ENCODE measurements around the gene FBXL2. TPM values are rescaled to one million over a fixed set of nuclear protein-coding genes. Genes with fewer than 3 reads are reported as not detected.

The FBXL2 gene
- total and polyA plus RNA-seq, 2 of the 8 experiments (the other 6 are each of a cell fraction or from before 2014, with no cell fraction given): 3.1 to 5.4 TPM

- Histone ChIP-seq H4K20me1 (replicated peaks in 1 of 2; ENCODE audit: control insufficient read depth in 1 of 2, insufficient read depth in 2 of 2, low read length in 2 of 2) (no peaks in the 10 kb centered on the region), H3K9ac (replicated peaks in 1 of 4; ENCODE audit: extremely low read depth in 1 of 4, low read depth in 3 of 4, low read length in 3 of 4) (no peak overlapping the region), H3K27me3 (replicated peaks in 1 of 4; ENCODE audit: control insufficient read depth in 3 of 4, extremely low read depth in 1 of 4, insufficient read depth in 3 of 4, low read length in 3 of 4) (no peaks in the 10 kb centered on the region), H4K91ac (replicated peaks; ENCODE audit: insufficient read length, low read length) (no peak overlapping the region), H3K79me1 (ENCODE audit: low read depth, low read length) (no peaks in the 10 kb centered on the region), H3K36me3 (ENCODE audit: control insufficient read depth in 2 of 4, insufficient read depth in 4 of 4, low read length in 3 of 4) (no peaks in the 10 kb centered on the region), H4K8ac (ENCODE audit: extremely low read depth, insufficient read depth, low read length) (no peak overlapping the region), H3K23ac (ENCODE audit: insufficient read length) (no peak overlapping the region), H3K4ac (replicated peaks; ENCODE audit: insufficient read length, low read depth, low read length) (no peak overlapping the region), H3K9me3 (ENCODE audit: insufficient read depth in 2 of 2, low read depth in 1 of 2, low read length in 1 of 2) (no peaks in the 10 kb centered on the region), H2BK5ac (ENCODE audit: low read depth, low read length) (no peak overlapping the region), H3K4me1 (replicated peaks in 1 of 4; ENCODE audit: control insufficient read depth in 3 of 4, insufficient read depth in 4 of 4, low read length in 3 of 4) (no peaks in the 10 kb centered on the region), H2BK20ac (ENCODE audit: low read length) (no peak overlapping the region), H2AK5ac (ENCODE audit: low read depth, low read length) (no peak overlapping the region), H2BK15ac (ENCODE audit: low read length) (no peak overlapping the region), H3K56ac (replicated peaks; ENCODE audit: insufficient read length, low read depth, low read length) (no peak overlapping the region), H3K14ac (ENCODE audit: insufficient read length) (no peak overlapping the region), H2BK120ac (replicated peaks; ENCODE audit: low read depth, low read length) (no peak overlapping the region), H3K18ac (ENCODE audit: extremely low read depth, low read length) (no peak overlapping the region), H3K79me2 (ENCODE audit: control insufficient read depth in 1 of 2, insufficient read depth in 2 of 2, low read length in 2 of 2) (no peaks in the 10 kb centered on the region), H3K23me2 (ENCODE audit: low read depth, low read length) (no peaks in the 10 kb centered on the region), H3K4me3 (ENCODE audit: extremely low read depth in 1 of 4, insufficient read depth in 2 of 4, low read depth in 3 of 4, low read length in 4 of 4) (no peak overlapping the region), H2BK12ac (ENCODE audit: low read depth, low read length) (no peak overlapping the region), H2AFZ (ENCODE audit: low read length) (no peak overlapping the region), H4K5ac (ENCODE audit: insufficient read length, low read depth, low read length) (no peak overlapping the region), H3K27ac (ENCODE audit: low read depth, low read length) (no peak overlapping the region), H3K4me2 (ENCODE audit: insufficient read depth in 1 of 2, low read depth in 2 of 2, low read length in 2 of 2) (no peak overlapping the region)
- 88% methylated on average over 10 of the region's 10 CpGs; no CpG with 5 or more reads in 1 of the 2 experiments for whole genome bisulfite sequencing, 2 experiments (ENCODE audit: extremely low coverage in 1 of 2, insufficient coverage in 1 of 2, insufficient read length in 1 of 2, insufficient replicate concordance in 2 of 2, low coverage in 1 of 2, low lambda C conversion rate in 2 of 2, missing lambda C conversion rate in 1 of 2)
- DNase-seq (ENCODE audit: low read depth in 1 of 2, low spot score in 2 of 2) (no peak), FAIRE-seq (no peak)
- POLR2A ChIA-PET (ENCODE audit: partially characterized antibody): no interaction called here
- no peak for TF ChIP-seq NANOG (IDR thresholded peaks at IDR 0.05; ENCODE audit: insufficient read depth, low read depth, low read length, poor library complexity, severe bottlenecking)
- TF ChIP-seq ATF2 (IDR thresholded peaks at IDR 0.05; ENCODE audit: low read length): no peak
- no peak for TF ChIP-seq RFX5 (IDR thresholded peaks at IDR 0.05; ENCODE audit: borderline replicate concordance, low read depth, low read length)
- no peak for TF ChIP-seq TCF12 (IDR thresholded peaks at IDR 0.05; ENCODE audit: low read depth, low read length)
- no peak for TF ChIP-seq SRF (IDR thresholded peaks at IDR 0.05; ENCODE audit: low read depth, low read length)
- no peak for TF ChIP-seq HDAC6 (IDR thresholded peaks at IDR 0.05; ENCODE audit: low read depth, low read length)
- TF ChIP-seq JUN (IDR thresholded peaks at IDR 0.05; ENCODE audit: low read depth, low read length): no peak
- TF ChIP-seq ASH2L (IDR thresholded peaks at IDR 0.05; ENCODE audit: low read length): no peak
- TF ChIP-seq JUND (IDR thresholded peaks at IDR 0.05; ENCODE audit: low read length): no peak
- no peak for TF ChIP-seq SIRT6 (IDR thresholded peaks at IDR 0.05; ENCODE audit: low read length)
- CTCF ChIA-PET (ENCODE audit: partially characterized antibody): interaction anchor here (0.6 to 3.0 kb wide), 5 partner anchors 8 to 969 kb away, joined by 3 to 27 read pairs (median 4); no protein-coding TSS in a partner anchor
Measured at GRCh38 chr3:33364531-33365128, 87.4 kb downstream of the FBXL2 start.

Measured in H1 (cell line).